Measurements from ENCODE around the gene RPLP2.

- no peak for TF ChIP-seq CTCF (IDR thresholded peaks at IDR 0.05)
- no peak for TF ChIP-seq EZH2 (IDR thresholded peaks at IDR 0.05)
- TF ChIP-seq EZH2phosphoT487 (IDR thresholded peaks at IDR 0.05): no peak
Measured at GRCh38 chr11:820655-821511, 11.1 kb downstream of the RPLP2 start.

Measured in neural progenitor cell (in vitro differentiated cells).